ENCODE data around the gene NSD2.

- no peak for TF ChIP-seq CTCF (IDR thresholded peaks at IDR 0.05)
- no peak for TF ChIP-seq EZH2phosphoT487 (IDR thresholded peaks at IDR 0.05)
- no peak for TF ChIP-seq EZH2 (IDR thresholded peaks at IDR 0.05)
Measured at GRCh38 chr4:1940566-1940965, 69.4 kb downstream of the NSD2 start.
